ENCODE data around the gene TTYH3. TPM values are rescaled to one million over a fixed set of nuclear protein-coding genes. Genes with fewer than 3 reads are reported as not detected.

Gene TTYH3
- total RNA-seq, 2 donors from 2014 or later: 11.2 to 32.0 TPM

- peak overlapping the region in 3 of 4 donors; percentile 79 to 86 (median 86) for H3K27ac ChIP-seq
- no peak overlapping the region for H3K4me3 ChIP-seq
- no peaks in the 10 kb centered on the region for H3K27me3 ChIP-seq
- H3K4me1 ChIP-seq: peaks cover 70% of the 10 kb centered on the region
- TF ChIP-seq POLR2A (IDR thresholded peaks at IDR 0.05) (no peak), CTCF (IDR thresholded peaks at IDR 0.05) (no peak)
- ATAC-seq: no peak
- no peak for DNase-seq
- H3K36me3 ChIP-seq (replicated peaks in 1 of 2; ENCODE audit: insufficient read depth in 1 of 2, low read depth in 2 of 2): no peaks in the 10 kb centered on the region
- intact Hi-C loops (cut with DNase I): no loop called here
- 85% methylated on average over 13 of the region's 22 CpGs; no CpG with 5 or more reads in 1 of the 2 donors for WGBS, 2 donors
- no peaks in the 10 kb centered on the region for H3K9me3 ChIP-seq
Measured at GRCh38 chr7:2634267-2635145, 2.7 kb downstream of the TTYH3 start.

DNA sequence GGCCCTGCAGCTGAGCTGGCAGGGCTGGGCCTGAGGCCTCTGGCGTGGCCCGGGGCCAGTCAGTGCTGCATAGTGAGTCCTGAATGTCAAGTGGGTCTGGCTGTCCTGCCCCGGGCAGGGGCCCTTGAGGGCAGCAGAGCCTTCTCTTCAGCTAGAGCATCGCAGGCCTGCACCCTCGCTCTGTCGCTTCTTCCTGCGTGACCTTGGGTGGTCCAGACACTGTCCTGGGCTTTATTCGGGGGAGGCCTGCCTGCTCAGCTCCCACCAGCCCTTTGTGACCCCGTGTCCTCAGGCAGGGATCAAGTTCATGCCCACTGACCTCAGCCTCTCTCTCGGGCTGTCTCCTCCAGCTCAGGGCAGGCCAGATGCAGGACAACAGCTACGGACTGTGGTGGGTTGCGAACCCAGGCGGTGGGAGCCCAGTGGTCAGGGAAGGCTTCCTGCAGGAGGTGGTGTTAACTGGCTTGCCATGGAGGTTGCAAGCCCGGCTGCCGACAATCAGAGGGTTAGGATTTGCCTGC is 3.4 kb downstream of the TTYH3 start:
- no peak for DNase-seq
- WGBS, 2 donors: 92 to 95% methylated on average over 7 to 15 of the region's 15 CpGs
- intact Hi-C loops (cut with DNase I): no loop called here
- Histone ChIP-seq H3K4me1 (peaks cover 73% of the 10 kb centered on the region), H3K27me3 (no peaks in the 10 kb centered on the region), H3K9me3 (no peaks in the 10 kb centered on the region), H3K36me3 (replicated peaks in 1 of 2; ENCODE audit: insufficient read depth in 1 of 2, low read depth in 2 of 2) (no peaks in the 10 kb centered on the region), H3K27ac (no peak overlapping the region), H3K4me3 (no peak overlapping the region)
- no peak for TF ChIP-seq CTCF (IDR thresholded peaks at IDR 0.05)
- no peak for TF ChIP-seq POLR2A (IDR thresholded peaks at IDR 0.05)
- no peak for ATAC-seq

DNA sequence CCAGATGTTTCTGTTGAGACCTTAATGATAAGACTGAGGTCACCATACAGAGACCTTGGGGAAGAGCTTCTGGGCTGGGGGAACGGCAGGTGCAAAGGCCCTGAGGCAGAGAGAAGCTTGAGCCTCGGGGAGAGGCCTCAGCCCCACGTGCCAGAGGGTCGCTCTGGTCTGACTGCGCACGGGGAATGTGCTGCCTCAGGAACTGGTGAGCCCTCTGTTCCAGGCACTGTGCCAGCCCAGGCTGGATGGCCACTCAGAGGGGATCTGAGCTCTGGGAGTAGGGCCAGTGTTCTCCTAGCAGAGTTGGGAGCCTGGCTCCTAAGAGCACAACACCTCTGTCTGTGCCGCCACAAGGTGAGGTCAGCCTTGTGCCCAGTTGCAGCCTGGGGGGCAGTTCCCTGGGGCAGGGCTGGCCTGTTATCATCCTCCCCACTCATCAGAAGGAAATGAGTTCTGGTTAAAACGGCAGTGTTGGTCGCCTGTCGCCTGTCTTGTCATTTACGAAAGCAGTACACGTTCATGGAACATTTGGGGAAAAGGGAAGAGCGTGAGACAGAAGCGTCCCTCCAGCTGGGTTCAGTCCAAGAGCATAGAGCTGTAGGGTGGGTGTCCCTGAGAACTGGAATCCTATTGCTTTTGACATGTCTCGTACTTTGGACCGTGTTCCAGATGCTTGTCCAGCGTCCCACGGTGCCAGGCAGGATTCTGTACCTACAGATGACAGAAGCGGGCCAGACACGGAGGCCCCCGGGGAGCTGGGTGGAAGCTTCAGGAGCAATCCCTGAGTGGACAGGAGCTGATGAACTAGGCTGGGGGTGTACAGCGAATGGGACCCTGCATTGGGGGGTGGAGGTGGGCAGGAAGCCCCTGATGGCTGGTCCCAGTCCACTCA is 4.3 kb downstream of the TTYH3 start:
- Histone ChIP-seq H3K27ac (peak overlapping the region in 2 of 4 donors; percentile 5 to 70), H3K27me3 (no peaks in the 10 kb centered on the region), H3K36me3 (replicated peaks in 1 of 2; ENCODE audit: insufficient read depth in 1 of 2, low read depth in 2 of 2) (no peaks in the 10 kb centered on the region), H3K4me3 (no peak overlapping the region), H3K9me3 (no peaks in the 10 kb centered on the region), H3K4me1 (peaks cover 81% of the 10 kb centered on the region)
- DNase-seq: peak in 3 of 4 donors; percentile 24 to 60 (median 34)
- WGBS, 2 donors: 75 to 77% methylated on average over 19 to 22 of the region's 22 CpGs
- no peak for ATAC-seq
- intact Hi-C loops (cut with DNase I): no loop called here
- TF ChIP-seq POLR2A (IDR thresholded peaks at IDR 0.05) (peak in 1 of 3 donors; percentile 31), CTCF (IDR thresholded peaks at IDR 0.05) (no peak)

GRCh38 chr7:2637066-2637471 is 5.3 kb downstream of the TTYH3 start:
- intact Hi-C loops (cut with DNase I): no loop called here
- ATAC-seq (no peak), DNase-seq (no peak)
- WGBS, 2 donors: 76 to 93% methylated on average over 5 to 17 of the region's 17 CpGs
- Histone ChIP-seq H3K4me1 (peaks cover 86% of the 10 kb centered on the region), H3K4me3 (no peak overlapping the region), H3K27ac (peak overlapping the region in 2 of 4 donors; percentile 5 to 70), H3K9me3 (no peaks in the 10 kb centered on the region), H3K36me3 (replicated peaks in 1 of 2; ENCODE audit: insufficient read depth in 1 of 2, low read depth in 2 of 2) (no peaks in the 10 kb centered on the region), H3K27me3 (no peaks in the 10 kb centered on the region)
- no peak for TF ChIP-seq CTCF (IDR thresholded peaks at IDR 0.05)
- TF ChIP-seq POLR2A (IDR thresholded peaks at IDR 0.05): peak in 1 of 3 donors; percentile 8
